ENCODE data around the gene TBX4. TPM values are rescaled to one million over a fixed set of nuclear protein-coding genes. Genes with fewer than 3 reads are reported as not detected.
"Not testable (repeated sequence)": the region's sequence is repeated elsewhere in the genome, so short reads cannot be mapped to it uniquely, and the experiment has no call there.

The TBX4 gene
- total RNA-seq, 2 donors from 2014 or later = not detected

DNA sequence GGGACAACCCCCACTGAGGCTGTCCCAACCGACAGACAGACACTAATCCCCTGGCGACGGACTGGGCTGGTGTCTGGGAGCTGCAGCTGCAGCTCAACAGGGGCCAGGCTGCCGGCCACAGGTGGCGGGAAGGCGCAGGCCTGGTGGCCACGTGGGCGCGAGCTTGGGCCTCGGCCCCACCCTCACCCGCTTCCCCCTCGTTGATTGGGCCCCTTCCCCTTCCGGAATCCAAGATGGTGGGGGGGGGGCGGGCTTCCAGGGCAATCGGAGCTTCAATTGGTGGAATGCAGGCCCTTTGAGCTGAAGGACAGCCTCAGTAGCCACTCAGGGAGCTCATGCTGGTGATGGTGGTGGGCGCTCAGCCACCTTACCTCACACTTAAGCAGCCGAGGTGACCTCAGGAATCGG lies 8.7 kb upstream of the TBX4 start:
- Mint-ChIP-seq H3K9me3 (peaks cover 4% of the 10 kb centered on the region in 2 donors), H3K36me3 (peaks cover 11 to 12% of the 10 kb centered on the region in 2 donors)

DNA sequence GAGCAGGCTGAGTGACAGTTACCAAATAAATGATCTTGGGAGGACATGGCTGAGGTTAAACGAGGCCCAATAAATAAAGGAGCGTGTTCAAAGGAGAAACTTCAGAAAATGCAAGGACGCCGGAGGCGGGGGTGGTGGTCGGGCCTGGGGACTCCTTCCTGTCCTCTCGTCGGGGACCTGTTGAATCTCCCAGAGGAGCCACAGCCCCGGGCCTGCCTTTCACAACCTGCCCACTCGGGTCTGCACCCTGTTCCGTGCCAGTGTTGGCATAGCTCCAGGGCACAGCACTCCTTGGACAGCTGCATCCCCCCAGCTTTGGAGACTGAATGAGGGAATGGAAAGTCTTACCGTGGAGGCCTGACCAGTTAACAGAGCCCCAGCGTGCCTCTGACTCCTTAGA lies 8.1 kb upstream of the TBX4 start:
- DNase-seq (ENCODE audit: low spot score in 2 of 2) = peak in 1 of 2 donors; percentile 30
- Mint-ChIP-seq H3K36me3 (peaks cover 8 to 12% of the 10 kb centered on the region in 2 donors), H3K9me3 (peaks cover 3 to 4% of the 10 kb centered on the region in 2 donors), H3K27ac (no peak overlapping the region)
- ATAC-seq = no peak

More for the DNA sequence above, 8.7 kb upstream of the TBX4 start:
- no peak overlapping the region for H3K27ac Mint-ChIP-seq
- ATAC-seq (no peak), DNase-seq (ENCODE audit: low spot score in 2 of 2) (no peak)

GRCh38 chr17:61444831-61445230 lies 7.4 kb upstream of the TBX4 start:
- Mint-ChIP-seq H3K36me3 (peaks cover under 1 to 9% of the 10 kb centered on the region in 2 donors), H3K9me3 (peaks cover 0 to 2% of the 10 kb centered on the region in 2 donors), H3K27ac (no peak overlapping the region)
- DNase-seq (ENCODE audit: low spot score in 2 of 2) (no peak), ATAC-seq (no peak)

DNA sequence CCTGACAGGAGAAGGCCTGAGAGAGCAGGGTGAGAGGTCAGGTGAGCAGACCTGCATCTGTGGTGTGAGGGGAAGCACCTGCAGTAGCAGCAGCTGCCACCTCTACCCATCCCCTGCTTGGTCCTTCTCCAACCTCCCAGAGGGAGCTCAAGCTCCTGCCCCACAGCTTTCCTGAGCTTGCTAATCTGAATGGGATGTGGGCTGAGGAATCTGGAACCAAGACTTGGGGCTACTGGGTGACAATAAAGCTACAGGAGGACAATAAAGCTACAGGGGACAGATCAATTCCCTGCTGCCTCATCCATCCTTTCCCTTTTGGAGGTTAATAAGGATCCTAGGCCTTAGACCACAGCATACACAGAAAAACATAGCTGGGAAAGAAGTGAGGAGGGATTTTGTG lies 4.9 kb upstream of the TBX4 start:
- Mint-ChIP-seq H3K27ac (no peak overlapping the region), H3K36me3 (peaks cover 0 to 4% of the 10 kb centered on the region in 2 donors), H3K9me3 (no peaks in the 10 kb centered on the region)
- ATAC-seq (no peak), DNase-seq (ENCODE audit: low spot score in 2 of 2) (peak in 1 of 2 donors; percentile 28)

DNA sequence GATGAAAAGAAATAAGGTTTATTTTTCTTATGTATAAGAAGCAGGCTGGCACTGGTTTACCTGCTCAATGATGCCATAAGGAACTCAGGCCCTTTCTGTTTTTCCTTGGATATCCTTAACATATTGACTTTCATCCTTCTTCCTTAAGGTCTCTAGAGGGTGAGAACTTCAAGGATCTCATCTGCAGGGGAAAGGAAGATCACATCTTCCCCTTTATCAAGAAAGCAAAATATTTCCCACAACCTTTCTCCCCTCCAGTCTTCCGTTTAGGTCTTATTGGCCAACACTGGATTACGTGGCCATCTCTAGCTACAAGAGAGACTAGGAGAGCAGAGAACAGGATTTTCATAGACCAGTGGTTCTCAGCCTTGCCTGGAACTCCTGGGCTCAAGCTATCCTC lies 4.2 kb upstream of the TBX4 start:
- no peak for ATAC-seq
- Mint-ChIP-seq H3K36me3 (peaks cover 0 to 4% of the 10 kb centered on the region in 2 donors), H3K27ac (no peak overlapping the region), H3K9me3 (no peaks in the 10 kb centered on the region)
- DNase-seq (ENCODE audit: low spot score in 2 of 2) = no peak

GRCh38 chr17:61449140-61449539 lies 3.1 kb upstream of the TBX4 start:
- H3K36me3 Mint-ChIP-seq = peaks cover 1 to 12% of the 10 kb centered on the region in 2 donors
- H3K27ac Mint-ChIP-seq; ATAC-seq; H3K9me3 Mint-ChIP-seq; DNase-seq (ENCODE audit: low spot score in 2 of 2): not testable (repeated sequence)

DNA sequence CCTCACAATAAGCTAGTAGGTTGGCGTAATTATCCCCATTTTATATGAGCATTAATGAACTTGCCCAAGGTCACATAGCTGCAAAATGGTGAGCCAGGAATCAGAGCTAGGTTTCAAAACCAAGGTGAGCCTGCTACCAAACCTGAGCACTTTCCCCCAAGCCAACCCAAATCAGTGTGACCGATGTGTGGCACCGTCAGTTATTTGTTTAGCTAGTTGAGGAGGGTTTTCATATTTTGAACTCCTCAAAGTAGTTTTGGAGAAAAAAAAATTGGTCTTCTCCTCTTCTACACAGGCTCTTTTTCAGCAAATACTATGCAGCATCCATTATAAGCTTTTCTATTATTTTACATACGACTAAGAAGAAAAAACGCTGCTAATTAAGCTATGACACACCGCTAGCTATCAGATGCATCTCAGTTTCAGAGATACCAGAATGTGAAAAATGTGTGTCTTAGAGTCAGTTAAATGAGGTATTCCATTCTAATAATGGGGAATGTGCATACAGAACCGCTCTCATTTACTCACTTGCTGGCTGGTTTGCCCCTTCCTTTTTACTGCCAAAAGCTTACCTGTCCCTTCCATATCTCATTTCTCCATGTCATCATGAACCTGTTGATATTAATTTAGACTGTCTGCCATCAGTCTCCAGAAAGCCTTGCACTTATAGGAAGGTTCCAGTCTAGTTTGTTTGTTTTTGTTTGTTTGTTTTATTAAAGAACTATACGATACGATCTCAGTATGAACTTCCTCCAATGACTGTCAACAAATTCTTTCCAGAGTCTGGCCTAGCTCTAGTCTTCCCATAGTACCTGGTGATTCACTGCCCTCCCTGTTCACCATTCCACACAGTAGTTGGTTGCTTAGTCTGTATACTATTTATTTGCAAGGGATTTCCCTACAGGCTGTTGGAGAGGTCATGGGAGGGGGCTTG lies 2.2 kb upstream of the TBX4 start:
- DNase-seq (ENCODE audit: low spot score in 2 of 2) = no peak
- no peaks in the 10 kb centered on the region for H3K9me3 Mint-ChIP-seq
- no peak for ATAC-seq
- H3K36me3 Mint-ChIP-seq = peaks cover 4 to 14% of the 10 kb centered on the region in 2 donors
- H3K27ac Mint-ChIP-seq = no peak overlapping the region

DNA sequence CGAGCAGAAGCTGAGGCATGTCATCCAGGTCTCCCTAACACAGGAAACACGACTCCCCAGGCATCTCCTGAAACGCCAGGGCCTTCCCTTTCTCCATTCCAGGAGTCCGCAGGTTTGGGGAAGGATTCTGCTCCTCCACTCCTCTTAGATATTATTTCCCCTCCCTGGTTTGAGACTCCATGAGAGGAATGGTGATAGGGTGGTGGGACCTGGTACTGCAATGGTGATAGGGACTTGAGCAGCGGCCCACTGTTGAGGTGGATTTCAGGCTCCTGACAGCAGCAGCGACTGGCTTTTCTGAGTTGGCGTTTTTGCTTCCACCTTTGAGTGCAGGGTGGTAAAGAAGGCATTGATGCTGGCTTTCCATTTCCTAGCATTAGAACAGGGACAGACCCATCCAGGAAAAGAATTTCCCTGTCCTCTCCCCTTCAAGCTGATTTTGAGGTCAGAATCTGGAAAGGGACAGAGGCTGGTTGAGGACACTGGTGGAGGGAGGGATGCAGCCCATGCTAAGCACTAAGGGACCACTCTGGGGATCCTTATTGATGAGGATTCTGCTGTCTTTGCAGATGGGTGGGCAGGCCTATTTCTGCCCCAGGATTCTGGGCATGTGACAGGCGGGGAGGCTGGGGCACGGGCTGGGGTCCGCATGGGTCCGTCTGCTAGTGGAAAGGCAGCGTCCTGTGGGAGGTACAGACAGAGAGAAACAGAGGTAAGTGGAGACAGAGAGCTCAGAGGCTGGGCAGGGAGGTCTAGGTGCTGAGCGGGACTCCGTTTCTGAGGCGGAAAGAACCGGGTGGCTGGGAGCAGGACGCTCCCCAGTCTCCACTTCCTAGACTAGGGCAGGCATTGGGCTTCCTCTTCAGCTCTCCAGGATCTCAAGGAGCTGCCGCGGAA lies 1.3 kb upstream of the TBX4 start:
- ATAC-seq (no peak), DNase-seq (ENCODE audit: low spot score in 2 of 2) (peak in 1 of 2 donors; percentile 26)
- no peak overlapping the region for H3K27ac Mint-ChIP-seq
- H3K36me3 Mint-ChIP-seq = peaks cover 4 to 14% of the 10 kb centered on the region in 2 donors
- H3K9me3 Mint-ChIP-seq = no peaks in the 10 kb centered on the region

GRCh38 chr17:61451538-61452300 lies 503 bp upstream of the TBX4 start:
- Mint-ChIP-seq H3K27ac (no peak overlapping the region), H3K36me3 (peaks cover 4 to 14% of the 10 kb centered on the region in 2 donors), H3K9me3 (no peaks in the 10 kb centered on the region)
- DNase-seq (ENCODE audit: low spot score in 2 of 2) = peak in 1 of 2 donors; percentile 37
- no peak for ATAC-seq

DNA sequence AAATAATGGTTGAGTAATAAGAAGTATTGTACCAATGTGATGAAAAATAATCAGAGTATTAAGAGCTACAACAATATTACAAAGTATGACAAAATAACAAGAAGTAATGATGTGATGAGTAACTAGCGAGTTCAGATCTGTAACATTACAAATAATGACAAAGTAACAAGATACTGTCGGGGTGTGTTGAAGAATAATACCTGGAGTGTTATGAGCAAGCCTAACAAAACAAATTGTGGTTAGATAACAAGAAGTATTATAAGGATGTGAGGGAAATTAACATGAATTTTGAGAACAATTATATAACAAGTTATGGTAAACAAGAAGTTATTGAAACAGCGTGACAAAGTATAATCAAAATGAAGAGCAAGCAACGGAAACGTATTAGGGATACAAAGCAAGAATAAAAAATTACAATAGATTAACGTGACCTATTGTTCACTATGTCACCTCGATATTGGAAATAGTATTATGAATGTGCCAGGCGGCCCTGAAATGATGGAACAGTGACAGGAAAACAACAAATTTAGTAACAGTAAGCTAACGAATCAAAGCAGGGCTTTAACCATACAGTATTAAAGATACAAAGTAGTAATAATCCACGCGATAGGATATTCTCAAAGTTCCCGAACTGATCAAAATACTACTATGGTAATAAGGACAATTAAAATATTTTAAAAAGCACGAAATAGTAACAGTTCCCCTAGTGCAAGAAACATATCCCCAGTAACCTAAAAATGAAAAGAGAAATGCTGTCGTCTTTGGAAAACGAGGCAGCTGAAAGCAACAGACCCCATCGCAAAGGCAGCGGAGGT lies 1.6 kb downstream of the TBX4 start:
- DNase-seq (ENCODE audit: low spot score in 2 of 2) (no peak), ATAC-seq (no peak)
- Mint-ChIP-seq H3K9me3 (no peaks in the 10 kb centered on the region), H3K27ac (no peak overlapping the region), H3K36me3 (peaks cover 4 to 14% of the 10 kb centered on the region in 2 donors)

DNA sequence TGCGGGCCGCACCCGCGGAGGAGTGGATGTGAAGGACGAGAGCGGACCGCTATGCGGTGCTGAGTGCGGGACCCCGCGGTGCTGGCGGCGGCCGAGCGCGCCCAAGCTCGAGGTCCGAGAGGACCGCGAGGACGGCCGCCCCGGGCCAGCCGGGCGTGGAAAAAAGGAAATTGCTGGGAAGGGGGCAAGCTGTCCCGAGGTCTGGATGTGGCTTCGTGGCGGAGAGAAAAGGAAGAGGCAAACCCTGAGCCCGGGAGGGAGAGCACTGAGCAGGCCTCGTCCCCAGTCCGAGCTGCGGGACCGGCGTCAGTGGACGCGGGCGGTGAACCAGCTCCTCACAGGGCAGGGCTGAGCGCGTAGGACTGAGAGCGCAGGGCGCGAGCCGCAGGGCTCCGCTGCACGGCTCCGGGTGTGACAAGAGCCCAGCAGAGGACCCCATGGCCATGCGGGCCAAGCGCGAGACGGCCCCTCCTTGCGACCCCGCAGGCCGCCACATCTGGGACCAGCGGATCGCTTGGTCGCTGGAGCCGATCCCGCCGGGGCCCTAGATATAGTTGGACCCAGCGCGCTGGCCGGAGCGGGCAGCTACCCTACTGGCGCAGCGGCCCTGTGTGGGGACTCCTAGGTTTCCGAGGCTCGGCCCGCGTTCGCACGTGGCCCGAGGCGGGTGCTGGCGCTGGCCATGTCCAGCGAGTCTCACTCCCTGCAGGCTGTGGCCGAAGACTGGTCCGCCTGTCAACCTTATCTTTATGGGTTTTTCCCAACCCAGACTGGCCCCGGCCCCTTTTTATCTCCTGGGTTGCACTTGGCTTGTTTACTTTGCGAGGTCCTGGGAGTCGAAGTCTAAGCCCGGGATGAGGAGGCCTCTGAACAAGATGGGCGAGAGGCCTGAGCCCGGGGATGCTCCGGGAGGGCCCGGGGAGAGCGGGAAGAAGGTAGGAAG lies 2.4 kb downstream of the TBX4 start:
- Mint-ChIP-seq H3K36me3 (peaks cover 4 to 14% of the 10 kb centered on the region in 2 donors), H3K27ac (no peak overlapping the region), H3K9me3 (no peaks in the 10 kb centered on the region)
- DNase-seq (ENCODE audit: low spot score in 2 of 2) (peak in 1 of 2 donors; percentile 49), ATAC-seq (peak in 1 of 2 donors; percentile 31)

GRCh38 chr17:61455324-61456060 lies 3.3 kb downstream of the TBX4 start:
- Mint-ChIP-seq H3K27ac (no peak overlapping the region), H3K9me3 (no peaks in the 10 kb centered on the region), H3K36me3 (peaks cover 4 to 14% of the 10 kb centered on the region in 2 donors)
- ATAC-seq (no peak), DNase-seq (ENCODE audit: low spot score in 2 of 2) (peak in 1 of 2 donors; percentile 20)

GRCh38 chr17:61456061-61456681 lies 3.9 kb downstream of the TBX4 start:
- Mint-ChIP-seq H3K36me3 (peaks cover 4 to 10% of the 10 kb centered on the region in 2 donors), H3K9me3 (no peaks in the 10 kb centered on the region), H3K27ac (no peak overlapping the region)
- ATAC-seq = no peak
- DNase-seq (ENCODE audit: low spot score in 2 of 2) = peak in 1 of 2 donors; percentile 44
